IMR-90 (cell line): ENCODE measurements around the gene TTF2. TPM values are rescaled to one million over a fixed set of nuclear protein-coding genes. Genes with fewer than 3 reads are reported as not detected.
A peak's percentile ranks its signal among the peaks of the same experiment; 100 is the strongest.

ENCODE experiments used
- ATAC-seq: fragments of 200-7000 bp; cut with Tn5 transposase; 2 replicates; pipeline ENCODE4 v1.9.1; 2020; ENCODE audit warnings: low read depth, mild to moderate bottlenecking, moderate library complexity
- BruUV-seq: library from RNA; stranded (reverse); fragments of 400-500 nt; replicated peaks from 2 replicates; lab custom pipeline; 2021; lab: Mats Ljungman, UMichigan
- CTCF ChIA-PET: fragments of 300-600 bp; formaldehyde crosslinking; extraction: SDS; loops from one replicate; lab custom pipeline; 2021; ENCODE audit warnings: antibody characterized with exemption; lab: Yijun Ruan, JAX
- POLR2A ChIA-PET: fragments of 300-600 bp; sonication (Branson Sonifier 250); formaldehyde crosslinking; loops from one replicate; lab custom pipeline; 2022; ENCODE audit warnings: antibody characterized with exemption; ENCODE audit not compliant: unreplicated experiment; lab: Charles Lee
- DNase-seq: peaks from one replicate; pipeline ENCODE4 v3.0.0; 2013
- H2AFZ ChIP-seq: replicated peaks from 2 replicates; pipeline ENCODE3; 2013; ENCODE audit warnings: low read length, mild to moderate bottlenecking; ENCODE audit not compliant: poor library complexity
- H2AK5ac ChIP-seq: 2 replicates; pipeline ENCODE4 v1.6.1; 2013; ENCODE audit warnings: low read depth, low read length, inconsistent platforms
- H2AK9ac ChIP-seq: replicated peaks from 2 replicates; pipeline ENCODE3; 2013; ENCODE audit warnings: mild to moderate bottlenecking, low read depth, low read length, moderate library complexity; ENCODE audit not compliant: poor library complexity
- H2BK120ac ChIP-seq: 2 replicates; pipeline ENCODE4 v1.6.1; 2013; ENCODE audit warnings: low read depth, low read length, inconsistent platforms
- H2BK15ac ChIP-seq: 3 replicates; pipeline ENCODE4 v1.6.1; 2013; ENCODE audit warnings: low read depth, low read length, inconsistent platforms
- H2BK20ac ChIP-seq: 2 replicates; pipeline ENCODE4 v1.6.1; 2013; ENCODE audit warnings: low read depth, mild to moderate bottlenecking, inconsistent platforms, low read length, moderate library complexity
- H2BK5ac ChIP-seq: 2 replicates; pipeline ENCODE4 v1.6.1; 2013; ENCODE audit warnings: mild to moderate bottlenecking, low read depth, low read length, inconsistent platforms; ENCODE audit not compliant: poor library complexity, severe bottlenecking
- H3K14ac ChIP-seq: replicated peaks from 2 replicates; pipeline ENCODE4 v1.6.1; 2013; ENCODE audit warnings: low read depth, low read length, inconsistent platforms
- H3K18ac ChIP-seq: 2 replicates; pipeline ENCODE4 v1.6.1; 2013; ENCODE audit warnings: low read depth, low read length, control low read depth
- H3K23ac ChIP-seq: 2 replicates; pipeline ENCODE4 v1.6.1; 2013; ENCODE audit warnings: low read depth, low read length, inconsistent platforms
- H3K27ac ChIP-seq: 2 replicates; pipeline ENCODE4 v1.5.1; 2013; ENCODE audit warnings: mild to moderate bottlenecking, control low read depth, low read length; ENCODE audit not compliant: insufficient read depth
- H3K27me3 ChIP-seq: 2 replicates; pipeline ENCODE4 v1.6.1; 2013; ENCODE audit warnings: low read length; ENCODE audit not compliant: control insufficient read depth, insufficient read depth
- H3K36me3 ChIP-seq: 2 replicates; pipeline ENCODE4 v1.6.1; 2013; ENCODE audit warnings: low read length, mixed read lengths; ENCODE audit not compliant: control insufficient read depth, insufficient read depth
- H3K4ac ChIP-seq: 2 replicates; pipeline ENCODE4 v1.6.1; 2013; ENCODE audit warnings: low read depth, low read length, inconsistent platforms
- H3K4me1 ChIP-seq: 2 replicates; pipeline ENCODE4 v1.6.1; 2013; ENCODE audit warnings: low read length, mixed read lengths; ENCODE audit not compliant: control insufficient read depth, insufficient read depth
- H3K4me2 ChIP-seq: 2 replicates; pipeline ENCODE4 v1.6.1; 2013; ENCODE audit warnings: low read depth, mild to moderate bottlenecking, control low read depth, low read length, moderate library complexity
- H3K4me3 ChIP-seq: 2 replicates; pipeline ENCODE4 v1.5.1; 2013; ENCODE audit warnings: low read depth, mild to moderate bottlenecking, control low read depth, low read length, moderate library complexity; ENCODE audit not compliant: insufficient read depth
- H3K56ac ChIP-seq: 2 replicates; pipeline ENCODE4 v1.6.1; 2013; ENCODE audit warnings: low read length, inconsistent platforms; ENCODE audit not compliant: insufficient read depth; ENCODE audit errors: extremely low read depth
- H3K79me1 ChIP-seq, 2 experiments: 2 replicates each; pipeline ENCODE4 v1.6.1; 2013; ENCODE audit warnings: low read length in 2 of 2, inconsistent platforms in 1 of 2, low read depth in 1 of 2
- H3K9ac ChIP-seq: 2 replicates; pipeline ENCODE4 v1.6.1; 2013; ENCODE audit warnings: low read depth, low read length, control low read depth
- H3K9me1 ChIP-seq: 2 replicates; pipeline ENCODE4 v1.6.1; 2013; ENCODE audit warnings: low read length, inconsistent platforms; ENCODE audit not compliant: insufficient read depth
- H3K9me3 ChIP-seq: 2 replicates; pipeline ENCODE4 v1.6.1; 2013; ENCODE audit warnings: low read length; ENCODE audit not compliant: control insufficient read depth, insufficient read depth
- H4K20me1 ChIP-seq: 2 replicates; pipeline ENCODE4 v1.6.1; 2013; ENCODE audit warnings: low read length, inconsistent platforms; ENCODE audit not compliant: insufficient read depth
- H4K5ac ChIP-seq: 2 replicates; pipeline ENCODE4 v1.6.1; 2013; ENCODE audit warnings: mild to moderate bottlenecking, low read depth, low read length, control low read depth
- H4K8ac ChIP-seq, 2 experiments: 2 replicates each; pipeline ENCODE4 v1.6.1; 2013; ENCODE audit warnings: low read depth in 2 of 2, low read length in 2 of 2, control low read depth in 1 of 2, inconsistent platforms in 1 of 2
- H4K91ac ChIP-seq: 2 replicates; pipeline ENCODE4 v1.6.1; 2013; ENCODE audit warnings: low read depth, low read length, inconsistent platforms; ENCODE audit not compliant: insufficient read depth
- BHLHE40 ChIP-seq: fragments of 150-350 bp; IDR thresholded peaks from 2 replicates; pipeline ENCODE4 v1.6.1; 2016; ENCODE audit warnings: mild to moderate bottlenecking, low read depth, low read length
- CEBPB ChIP-seq: IDR thresholded peaks from 2 replicates; pipeline ENCODE4 v1.6.1; 2012; ENCODE audit warnings: low read depth, low read length, improper control_type of control experiment
- FOS ChIP-seq: fragments of 150-350 bp; IDR thresholded peaks from 2 replicates; pipeline ENCODE4 v1.6.1; 2016; ENCODE audit warnings: low read depth, low read length
- MAZ ChIP-seq: IDR thresholded peaks from 2 replicates; pipeline ENCODE4 v1.6.1; 2012; ENCODE audit warnings: low read depth, mild to moderate bottlenecking, low read length, improper control_type of control experiment, moderate library complexity, borderline replicate concordance
- MXI1 ChIP-seq: IDR thresholded peaks from 2 replicates; pipeline ENCODE4 v1.6.1; 2012; ENCODE audit warnings: low read depth, mild to moderate bottlenecking, low read length, moderate library complexity, borderline replicate concordance
- NFE2L2 ChIP-seq: fragments of 150-350 bp; IDR thresholded peaks from 2 replicates; pipeline ENCODE4 v1.6.1; 2016; ENCODE audit warnings: low read depth, mild to moderate bottlenecking, low read length
- RAD21 ChIP-seq: IDR thresholded peaks from 2 replicates; pipeline ENCODE4 v1.6.1; 2012; ENCODE audit warnings: low read length, improper control_type of control experiment
- SMC3 ChIP-seq: fragments of 150-350 bp; IDR thresholded peaks from 2 replicates; pipeline ENCODE4 v1.6.1; 2016; ENCODE audit warnings: low read depth, mild to moderate bottlenecking, antibody characterized with exemption, low read length, moderate library complexity
- USF2 ChIP-seq: fragments of 150-350 bp; IDR thresholded peaks from 2 replicates; pipeline ENCODE4 v1.6.1; 2017; ENCODE audit warnings: mild to moderate bottlenecking, antibody characterized with exemption, low read length, low read depth
- dilution Hi-C: fragments of 300-500 bp; cut with HindIII; formaldehyde crosslinking; loops from one replicate; pipeline ENCODE4 v1.14.3; 2018; ENCODE audit warnings: low sequenced_read_pairs; ENCODE audit not compliant: unreplicated experiment
- in situ Hi-C: fragments of 300-500 bp; cut with MboI; formaldehyde crosslinking; loops from 3 replicates; pipeline ENCODE4 v1.14.3; 2019; ENCODE audit warnings: low sequenced_read_pairs, inconsistent platforms, mixed read lengths
- intact Hi-C: fragments of 100-400 bp; cut with micrococcal nuclease; formaldehyde crosslinking; loops from 2 replicates; pipeline ENCODE4 v1.10.0; 2022
- polyA plus RNA-seq, 3 experiments: library from polyadenylated mRNA; depleted of rRNA; stranded (reverse); fragments of >200 nt; gene quantifications; 2 replicates each; pipeline ENCODE4 v1.2.3, GENCODE V29; 2012; ENCODE audit warnings: low replicate concordance in 1 of 3
- total RNA-seq: library from RNA; depleted of rRNA; stranded (reverse); fragments of >200 nt; gene quantifications from 2 replicates; pipeline ENCODE4 v1.2.3, GENCODE V29; 2012

The TTF2 gene
- total and polyA plus RNA-seq, 2 of the 4 experiments (the other 2 are of a cell fraction), result 11.5 to 14.7 TPM

GRCh38 chr1:117127795-117128194 lies 67.7 kb downstream of the TTF2 start:
- Histone ChIP-seq H3K18ac (no peak overlapping the region), H3K9ac (no peak overlapping the region), H3K56ac (no peak overlapping the region), H3K4me1 (0 out of 2 replicates have a peak, but pooled peaks cover 2% of the 10 kb centered on the region), H2BK15ac (no peak overlapping the region), H2BK5ac (no peak overlapping the region), H3K14ac (no peak overlapping the region), H3K36me3 (no peaks in the 10 kb centered on the region), H2BK120ac (no peak overlapping the region), H3K9me1 (no peaks in the 10 kb centered on the region; the same call in 1 of the 2 replicates), H4K91ac (no peak overlapping the region), H3K4me3 (no peak overlapping the region), H3K23ac (no peak overlapping the region), H3K4ac (no peak overlapping the region), H4K5ac (no peak overlapping the region), H4K20me1 (no peaks in the 10 kb centered on the region), H3K9me3 (no peaks in the 10 kb centered on the region), H3K79me1 (no peaks in the 10 kb centered on the region), H2AK5ac (no peak overlapping the region), H3K27me3 (peaks cover 3% of the 10 kb centered on the region), H2BK20ac (no peak overlapping the region), H3K4me2 (no peak overlapping the region), H4K8ac (no peak overlapping the region), H2AK9ac (no peak overlapping the region), H2AFZ (no peak overlapping the region), H3K27ac (no peak overlapping the region)
- intact Hi-C loops, result loop anchor here (1.0 to 5.0 kb wide), 2 partner anchors 59 to 630 kb away; no protein-coding TSS in a partner anchor
- POLR2A ChIA-PET, result no interaction called here
- no TSS peak for BruUV-seq
- ATAC-seq (peak; percentile 61), DNase-seq (peak; percentile 43)
- TF ChIP-seq CEBPB (peak; percentile 63; the same call in 1 of the 2 replicates), BHLHE40 (no peak), USF2 (no peak), MAZ (no peak), SMC3 (no peak), MXI1 (no peak), RAD21 (no peak), NFE2L2 (peak; percentile 75; the same call in 1 of the 2 replicates), FOS (no peak)
- CTCF ChIA-PET, result interaction anchor here (1.0 to 2.2 kb wide), 10 partner anchors 9 to 157 kb away, joined by 3 to 43 read pairs (median 5); no protein-coding TSS in a partner anchor
- in situ Hi-C loops, result loop anchor here (10.0 kb wide), 1 partner anchor 53 kb away; no protein-coding TSS in a partner anchor
- dilution Hi-C loops, result no loop called here
